CD4-positive, alpha-beta T cell treated with Interferon alpha-2 for 1 hour (primary cell): ENCODE data around the gene TMEM255A.

Experiments used
- DNase-seq, 2 donors: peaks; one replicate each; pipeline ENCODE4 v3.0.0-alpha.2; 2020 to 2022

TMEM255A gene

DNA sequence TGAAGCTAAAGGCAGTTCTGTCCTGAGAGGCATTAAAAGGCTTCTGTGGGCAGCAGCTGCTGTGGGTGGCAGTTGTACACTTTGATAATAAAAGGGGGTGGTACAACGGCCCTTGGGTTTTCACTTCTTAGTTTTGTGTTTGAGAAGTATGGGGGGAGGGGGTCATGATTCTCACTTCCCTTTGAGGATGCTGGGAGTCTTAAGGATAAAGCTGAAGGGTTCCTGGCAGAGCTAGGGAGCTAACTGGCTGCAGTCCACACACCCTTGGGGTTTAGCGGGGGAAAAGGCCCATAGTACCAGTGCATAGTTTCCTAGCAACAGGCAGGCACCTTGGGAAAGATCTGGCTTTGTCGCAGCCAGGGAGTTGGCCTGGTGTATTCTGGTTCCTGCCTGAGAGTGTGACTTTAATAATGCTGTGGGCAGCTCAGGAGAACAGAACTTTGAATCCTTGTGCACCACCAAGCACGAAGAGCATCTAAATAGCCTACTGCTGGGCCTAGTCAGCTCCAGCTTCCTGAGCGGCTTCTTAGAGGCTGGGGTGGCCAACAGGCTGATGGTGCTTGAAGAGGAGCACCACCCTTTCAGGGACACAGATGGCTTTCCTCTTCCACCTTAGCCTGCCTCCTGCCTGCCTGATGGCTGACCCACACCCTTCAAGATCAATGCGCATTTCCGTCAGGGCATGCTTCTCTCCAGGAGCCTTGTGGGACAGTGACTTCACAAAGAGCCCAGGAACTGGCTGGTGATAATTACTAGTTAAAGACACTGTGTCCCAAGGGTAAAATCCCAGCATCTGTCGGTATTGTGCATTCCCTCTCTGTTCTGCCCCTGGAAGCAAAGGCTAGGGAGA is 48.2 kb downstream of the TMEM255A start:
- no peak for DNase-seq

DNA sequence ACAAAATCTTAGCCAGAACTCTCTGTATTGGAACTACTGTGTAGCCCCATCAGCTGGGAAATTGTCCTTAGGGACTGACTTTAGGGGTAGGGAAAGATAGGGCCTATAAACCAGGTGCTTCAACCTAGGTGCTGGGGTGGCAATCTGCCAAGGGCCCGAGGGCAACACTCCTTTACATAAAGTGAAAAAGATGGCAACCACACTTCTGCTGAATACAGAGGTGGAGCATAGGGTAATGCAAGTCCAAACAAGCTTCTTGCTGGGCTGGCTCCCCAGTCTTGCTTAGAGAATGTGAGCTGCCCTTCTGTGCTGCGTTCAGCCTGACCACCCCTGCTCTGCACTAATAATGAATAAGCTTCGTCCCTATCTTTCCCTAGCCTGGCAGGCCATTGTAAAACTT is 50.9 kb downstream of the TMEM255A start:
- no peak for DNase-seq

DNA sequence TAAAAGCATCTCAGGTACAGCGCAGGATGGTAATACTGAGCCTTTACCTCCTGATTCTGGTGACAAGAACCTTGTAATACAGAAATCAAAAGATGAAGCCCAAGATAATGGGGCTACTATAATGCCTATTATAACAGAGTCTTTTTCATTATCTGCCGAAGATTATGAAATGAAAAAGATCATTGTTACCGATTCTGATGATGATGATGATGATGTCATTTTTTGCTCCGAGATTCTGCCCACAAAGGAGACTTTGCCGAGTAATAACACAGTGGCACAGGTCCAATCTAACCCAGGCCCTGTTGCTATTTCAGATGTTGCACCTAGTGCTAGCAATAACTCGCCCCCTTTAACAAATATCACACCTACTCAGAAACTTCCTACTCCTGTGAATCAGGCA is 57.5 kb downstream of the TMEM255A start:
- no peak for DNase-seq

DNA sequence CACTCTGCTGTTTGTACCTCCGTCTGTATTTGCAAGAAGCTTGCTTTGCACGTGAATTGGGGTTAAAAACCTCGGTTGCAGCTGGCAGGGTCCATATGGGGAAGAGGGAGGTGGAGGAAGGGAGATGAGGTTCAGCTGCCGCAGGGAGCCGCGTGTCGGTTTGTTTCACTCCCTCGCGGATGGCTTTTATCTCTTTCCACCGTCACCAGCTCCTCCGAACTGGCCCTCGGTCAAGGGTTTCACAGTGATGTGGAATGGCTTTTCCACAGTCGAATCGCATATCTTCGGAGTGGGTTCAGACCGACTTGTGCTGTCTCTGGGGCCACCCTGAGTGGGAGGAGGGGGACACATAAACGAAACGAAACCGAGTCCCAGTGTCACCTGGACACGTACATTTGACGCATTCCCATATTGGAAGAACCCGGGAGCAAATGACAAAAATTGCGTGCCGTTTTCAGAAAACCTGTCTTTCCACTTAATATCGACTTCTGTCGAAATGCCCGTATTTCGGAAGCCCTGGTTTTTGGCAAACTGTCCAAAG is 59.7 kb downstream of the TMEM255A start:
- DNase-seq, result peak in 1 of 2 donors; percentile 21

DNA sequence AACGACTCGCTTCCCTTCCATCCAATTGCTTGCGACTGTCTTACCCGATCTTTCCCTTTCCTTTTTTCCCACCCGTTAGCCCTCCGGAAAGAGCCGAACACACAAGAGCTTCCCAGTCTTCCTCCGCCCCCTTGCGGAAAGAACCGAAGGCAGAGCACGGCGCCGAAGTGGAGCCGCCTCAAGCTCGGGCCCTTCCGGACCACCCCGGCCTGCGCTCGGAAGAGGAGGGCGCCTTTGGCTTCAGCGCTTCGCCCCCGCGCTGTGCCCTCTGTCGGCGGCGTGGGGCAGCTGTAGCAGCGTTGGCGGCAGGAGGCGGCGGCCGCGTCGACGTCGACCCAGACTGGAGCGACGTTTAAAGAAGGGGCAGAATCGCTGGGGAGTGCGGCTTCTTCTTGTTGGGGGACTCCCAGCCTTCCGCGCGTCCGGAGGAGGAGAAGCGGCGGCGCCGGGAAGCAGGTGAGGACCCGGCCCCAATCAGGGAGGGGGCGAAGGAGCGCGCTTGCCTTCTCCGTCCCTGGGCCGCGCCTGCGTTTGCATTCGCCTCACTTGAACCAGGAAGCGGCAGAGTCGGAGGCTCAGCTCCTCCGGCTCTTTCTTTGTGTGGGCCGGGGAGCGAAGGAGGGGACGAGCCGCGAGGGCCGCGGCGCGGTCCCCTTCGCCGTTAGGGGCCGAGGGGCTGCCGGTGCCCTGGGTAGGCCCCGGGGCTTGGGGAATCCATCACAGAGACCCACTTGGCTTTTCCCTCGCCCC is 60.6 kb downstream of the TMEM255A start, which contains the start of gene ZBTB33:
TSS of gene ZBTB33 (plus strand) at position 291 of the 750 bp plus-strand sequence. CDS start 2,604 bp downstream, outside the sequence.
- peak; percentile 86 for DNase-seq

DNA sequence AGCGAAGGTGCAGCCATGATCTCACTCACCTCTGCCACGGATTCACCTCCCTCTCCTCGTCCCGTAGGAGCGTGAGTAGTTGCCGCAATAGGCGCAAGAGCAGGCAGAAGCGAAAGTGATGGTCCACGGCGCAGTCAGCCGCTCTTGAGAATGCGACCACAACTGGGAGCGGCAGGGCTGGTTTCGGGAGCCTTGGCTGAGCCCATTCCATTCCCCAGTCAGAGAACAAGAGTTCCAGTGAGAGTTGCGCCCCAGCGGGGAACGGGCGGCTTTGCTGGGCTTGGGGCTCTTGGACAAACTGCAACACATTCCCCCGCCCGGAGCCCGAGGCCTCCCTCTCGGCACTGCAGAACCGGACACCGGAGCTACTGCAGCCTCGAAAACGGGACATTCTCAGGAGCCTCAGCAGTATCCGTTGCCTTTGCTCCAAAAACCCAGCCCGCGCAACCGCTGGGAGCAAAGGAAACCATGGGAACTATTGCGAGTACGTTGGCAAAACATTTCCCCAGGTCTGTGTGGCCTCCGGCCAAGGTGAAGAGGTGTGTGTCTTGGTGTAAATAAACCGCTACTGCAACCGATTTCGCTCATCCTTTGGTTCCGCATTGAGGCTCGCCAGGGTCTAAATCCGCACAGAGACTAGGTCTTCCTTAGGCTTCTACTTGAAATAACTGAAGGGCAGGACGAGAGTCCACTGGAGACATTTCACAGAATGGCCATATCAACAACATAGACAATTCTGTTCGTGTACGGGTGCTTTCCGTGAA is 66.3 kb downstream of the TMEM255A start:
- DNase-seq, result peak; percentile 66 to 71

DNA sequence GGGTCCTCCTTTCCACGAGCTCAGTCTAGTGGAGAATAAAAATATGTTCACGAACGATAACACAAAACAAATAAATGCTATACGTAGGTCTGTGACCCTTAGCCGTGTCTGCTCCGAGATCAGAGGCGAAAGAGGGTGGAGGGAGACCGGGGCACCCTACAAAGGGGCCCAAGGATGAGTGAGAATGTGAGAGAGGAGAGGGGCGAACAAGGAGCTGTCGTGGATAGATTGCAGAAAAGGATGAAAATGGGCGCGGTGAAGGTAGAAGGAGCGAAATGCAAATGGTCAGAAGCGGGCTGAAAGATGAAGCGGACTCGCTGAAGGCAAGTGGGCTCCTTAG is 66.9 kb downstream of the TMEM255A start:
- no peak for DNase-seq

DNA sequence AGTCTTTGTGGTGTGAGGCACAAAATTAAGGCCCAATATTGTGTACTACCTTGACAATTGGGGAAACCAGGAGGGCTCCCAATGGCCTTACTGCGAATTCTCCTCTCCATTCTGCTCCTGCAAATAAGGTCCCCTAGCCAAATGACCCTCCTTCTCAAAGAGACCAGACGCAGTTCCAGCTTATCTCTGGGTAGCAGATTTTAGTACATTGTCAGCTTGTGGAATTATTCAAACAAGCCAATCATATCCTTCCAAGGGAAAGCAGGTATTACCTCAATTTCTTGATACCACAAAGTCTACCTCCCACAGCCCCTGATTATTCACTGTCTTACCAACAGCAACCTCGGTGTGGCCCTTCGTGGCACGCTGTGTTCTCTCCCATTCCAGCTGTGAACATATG is 68.4 kb downstream of the TMEM255A start:
- DNase-seq, result no peak

DNA sequence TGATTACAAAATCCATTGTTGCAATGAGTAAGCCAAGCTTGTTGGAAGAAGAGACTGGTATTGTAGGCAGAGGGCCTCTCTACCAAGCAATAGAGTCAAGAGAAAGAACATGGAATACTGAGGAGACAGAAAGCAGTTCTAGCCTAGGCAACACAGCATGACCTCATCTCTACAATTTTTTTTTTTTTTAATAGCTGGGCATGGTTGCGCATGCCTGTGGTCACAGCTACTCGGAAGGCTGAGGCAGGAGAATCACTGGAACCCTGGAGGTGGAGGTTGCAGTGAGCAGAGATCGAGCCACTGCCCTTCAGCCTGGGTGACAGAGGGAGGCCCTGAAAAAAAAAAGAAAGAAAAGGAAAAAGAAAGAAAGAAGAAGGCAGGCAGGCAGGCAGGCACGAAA is 72.3 kb downstream of the TMEM255A start:
- no peak for DNase-seq

DNA sequence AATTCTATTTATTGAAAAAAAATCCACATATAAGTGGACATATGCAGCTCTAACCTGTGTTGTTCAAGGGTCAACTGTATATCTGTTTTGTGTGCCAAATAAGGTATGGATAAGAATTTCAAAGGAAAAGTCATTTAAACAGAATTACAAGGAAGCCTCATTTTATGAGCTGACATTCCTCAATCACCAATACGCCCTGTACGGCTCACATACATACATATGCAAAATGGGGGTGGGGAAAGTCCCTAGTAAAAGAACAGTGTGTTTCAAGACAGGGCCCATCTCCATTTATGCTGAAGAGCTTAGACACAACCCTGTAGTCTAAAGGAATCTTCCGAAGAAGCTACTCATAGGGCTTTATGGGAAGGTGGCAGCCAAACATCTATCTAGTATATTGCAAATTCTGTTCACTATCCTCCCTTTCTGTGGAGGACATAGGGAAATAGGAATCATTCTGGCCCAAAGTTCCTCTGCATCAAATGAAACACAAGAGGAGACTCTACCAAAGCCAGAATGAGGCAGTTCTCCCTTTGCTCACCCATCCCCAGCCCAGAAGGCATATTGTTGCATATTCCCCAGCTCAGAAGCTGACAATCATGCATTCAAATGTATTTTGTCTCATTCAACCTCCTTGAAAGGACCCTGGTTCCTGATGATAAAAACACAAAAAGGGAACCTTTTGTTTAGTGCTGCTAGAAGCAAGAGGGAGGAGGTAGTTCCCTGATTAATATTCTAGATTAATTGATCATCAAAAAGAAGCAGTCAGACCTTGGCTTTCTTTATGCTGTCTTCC is 74.4 kb downstream of the TMEM255A start:
- no peak for DNase-seq

DNA sequence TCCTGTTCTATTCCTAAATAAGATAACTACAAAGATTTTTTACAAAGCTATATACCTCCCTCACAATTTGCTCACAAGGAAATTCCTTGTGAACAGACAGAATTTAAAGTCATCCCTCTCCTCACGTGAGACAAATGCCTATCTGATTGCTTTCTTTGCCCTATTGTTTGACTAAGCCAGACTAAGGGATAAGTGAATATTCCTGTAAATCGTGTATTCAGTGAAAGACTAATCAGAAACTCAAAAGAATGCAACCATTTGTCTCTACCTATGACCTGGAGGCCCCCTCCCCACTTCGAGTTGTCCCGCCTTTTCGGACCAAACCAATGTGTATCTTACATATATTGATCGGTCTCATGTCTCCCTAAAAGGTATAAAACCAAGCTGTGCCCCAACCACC is 76.0 kb downstream of the TMEM255A start:
- no peak for DNase-seq

DNA sequence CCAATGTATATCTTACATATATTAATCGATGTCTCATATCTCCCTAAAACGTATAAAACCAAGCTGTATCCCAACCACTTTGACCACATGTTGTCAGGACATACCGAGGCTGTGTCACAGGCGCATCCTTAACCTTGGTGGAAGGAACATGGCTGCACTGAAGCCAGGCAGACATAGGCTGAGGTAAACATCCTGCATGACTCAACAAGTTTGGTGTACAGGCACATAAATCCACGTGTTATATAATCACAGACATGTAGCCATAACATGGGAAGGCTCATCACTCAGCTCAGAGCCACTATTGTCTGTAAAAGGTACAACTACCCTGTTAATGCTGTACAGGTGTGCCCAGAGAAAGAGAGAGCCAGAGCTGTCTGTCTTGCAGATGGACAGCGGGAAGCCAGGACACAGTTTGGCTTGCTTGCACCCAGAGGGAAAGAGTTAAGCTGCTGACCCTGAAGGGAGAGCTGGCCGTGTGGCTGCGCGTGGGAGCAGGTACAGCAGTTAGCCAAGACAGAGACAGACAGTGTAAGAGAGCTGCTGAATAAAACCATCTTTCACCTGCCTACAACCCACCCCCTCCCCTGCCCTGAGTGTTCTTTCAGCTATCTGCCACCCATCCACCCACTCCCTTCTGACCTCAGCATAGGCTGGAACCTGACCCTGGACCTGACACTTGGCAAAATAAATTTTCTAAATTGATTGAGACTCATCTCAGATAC is 82.9 kb downstream of the TMEM255A start:
- no peak for DNase-seq

DNA sequence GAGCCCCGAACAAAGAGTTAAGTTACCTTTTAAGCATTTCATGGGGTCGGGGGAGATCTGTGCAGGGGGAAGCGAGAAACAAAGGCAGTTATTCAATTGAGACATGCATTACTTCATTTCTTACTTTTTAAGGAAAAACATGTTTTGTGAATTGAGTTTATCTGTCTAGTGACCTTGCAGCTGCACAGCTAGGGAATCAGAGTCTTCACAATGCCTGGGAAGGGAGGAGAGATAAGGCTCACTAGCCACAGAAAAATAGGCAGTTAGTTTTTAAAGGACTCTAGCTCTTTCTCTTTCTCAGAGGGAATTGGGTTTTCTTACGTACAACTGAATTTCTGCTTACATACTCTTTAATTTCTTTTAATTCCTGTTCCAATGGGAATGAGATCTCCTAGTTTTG is 86.9 kb downstream of the TMEM255A start:
- DNase-seq, result no peak

DNA sequence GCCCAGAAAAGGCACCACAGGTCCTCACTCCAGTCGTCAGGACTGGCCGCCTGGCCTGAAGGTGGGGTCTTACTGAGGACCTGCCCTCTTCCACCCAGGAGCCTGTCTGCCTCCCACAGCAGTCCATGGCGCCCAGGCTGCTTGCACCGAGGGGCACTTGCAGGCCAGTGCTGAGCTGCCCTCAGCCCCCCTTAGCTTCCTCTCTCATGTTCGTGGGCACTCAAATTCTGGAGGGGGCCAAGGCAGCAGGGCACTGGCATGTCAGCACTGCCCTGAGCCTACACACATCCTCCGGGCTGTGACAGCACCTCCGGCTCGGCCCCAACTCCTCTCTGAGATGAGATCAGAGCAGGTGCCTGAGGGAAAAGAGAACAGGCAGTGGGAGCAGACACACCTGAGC is 87.9 kb downstream of the TMEM255A start:
- DNase-seq, result no peak

DNA sequence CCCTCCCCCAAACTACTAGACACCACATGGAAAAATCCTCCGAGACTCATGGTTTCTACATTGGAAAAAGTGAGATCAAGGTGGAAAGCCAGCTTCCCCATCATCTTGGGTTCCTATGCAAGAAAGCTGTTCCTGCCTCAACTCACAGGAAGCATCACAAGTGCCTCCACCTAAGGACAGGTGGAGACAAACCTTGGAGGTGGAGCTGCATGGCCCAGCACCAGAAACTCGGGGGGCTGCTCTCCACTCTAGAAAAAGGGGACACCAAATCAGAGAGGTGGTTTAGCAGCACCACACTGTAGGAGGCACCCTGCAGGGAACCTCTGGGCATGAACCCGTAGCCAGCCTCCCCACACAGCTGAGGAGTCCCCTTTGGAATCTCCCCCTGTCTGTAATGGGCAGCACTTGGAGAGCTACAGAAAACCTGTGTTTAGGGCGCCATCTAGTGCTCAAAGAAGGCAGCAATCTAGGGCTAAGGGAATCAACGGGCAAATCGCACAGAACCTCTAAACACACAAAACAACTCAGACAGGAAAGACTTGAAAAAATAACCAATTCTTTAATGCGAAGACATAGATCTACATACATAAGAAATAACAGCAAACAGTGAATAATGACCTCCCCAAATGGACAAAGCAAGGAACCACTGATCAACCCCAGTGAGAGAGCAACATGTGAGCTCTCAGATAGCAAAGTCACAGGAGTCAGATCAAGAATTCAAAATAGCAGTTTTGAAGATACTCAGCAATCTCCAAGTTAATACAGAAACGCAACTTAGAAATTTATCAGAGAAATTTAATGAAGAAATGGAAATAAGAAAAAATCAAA is 97.6 kb downstream of the TMEM255A start:
- DNase-seq, result peak; percentile 45 to 62
